HG03575 (cell line): Measurements from ENCODE around the gene CALML3.
"Not testable (repeated sequence)": the region's sequence is repeated elsewhere in the genome, so short reads cannot be mapped to it uniquely, and the experiment has no call there.

Source experiments
- ATAC-seq: cut with Tn5 transposase; IDR thresholded peaks from one replicate; pipeline ENCODE4 v1.9.1; 2021; ENCODE audit not compliant: unreplicated experiment, insufficient number of reproducible peaks, low FRiP score; ENCODE audit errors: extremely low read depth

CALML3 gene

DNA sequence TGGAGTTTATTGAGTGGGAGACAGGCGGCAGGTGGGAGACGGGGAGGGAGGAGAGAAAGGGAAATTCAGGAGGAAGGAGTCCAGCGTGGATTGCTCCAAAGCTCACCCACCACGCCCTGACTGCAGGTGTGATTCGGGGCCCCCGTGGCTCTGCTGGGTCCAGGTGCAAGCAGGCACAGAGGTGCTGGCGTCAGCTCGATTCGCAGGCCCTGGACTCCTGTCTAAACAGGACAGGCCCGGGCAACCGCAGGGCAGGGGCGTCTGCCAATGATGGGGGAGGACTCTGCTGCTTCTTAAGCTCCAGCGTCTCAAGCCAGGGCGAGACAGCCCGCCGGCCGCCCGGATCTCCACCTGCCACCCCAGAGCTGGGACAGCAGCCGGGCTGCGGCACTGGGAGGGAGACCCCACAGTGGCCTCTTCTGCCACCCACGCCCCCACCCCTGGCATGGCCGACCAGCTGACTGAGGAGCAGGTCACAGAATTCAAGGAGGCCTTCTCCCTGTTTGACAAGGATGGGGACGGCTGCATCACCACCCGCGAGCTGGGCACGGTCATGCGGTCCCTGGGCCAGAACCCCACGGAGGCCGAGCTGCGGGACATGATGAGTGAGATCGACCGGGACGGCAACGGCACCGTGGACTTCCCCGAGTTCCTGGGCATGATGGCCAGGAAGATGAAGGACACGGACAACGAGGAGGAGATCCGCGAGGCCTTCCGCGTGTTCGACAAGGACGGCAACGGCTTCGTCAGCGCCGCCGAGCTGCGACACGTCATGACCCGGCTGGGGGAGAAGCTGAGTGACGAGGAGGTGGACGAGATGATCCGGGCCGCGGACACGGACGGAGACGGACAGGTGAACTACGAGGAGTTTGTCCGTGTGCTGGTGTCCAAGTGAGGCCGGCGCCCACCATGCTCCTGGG is at the start of gene CALML3:
TSS of gene CALML3 (plus strand) at position 321 of the 920 bp plus-strand sequence. CDS start at position 446, 125 bp downstream.
- ATAC-seq, result no peak

DNA sequence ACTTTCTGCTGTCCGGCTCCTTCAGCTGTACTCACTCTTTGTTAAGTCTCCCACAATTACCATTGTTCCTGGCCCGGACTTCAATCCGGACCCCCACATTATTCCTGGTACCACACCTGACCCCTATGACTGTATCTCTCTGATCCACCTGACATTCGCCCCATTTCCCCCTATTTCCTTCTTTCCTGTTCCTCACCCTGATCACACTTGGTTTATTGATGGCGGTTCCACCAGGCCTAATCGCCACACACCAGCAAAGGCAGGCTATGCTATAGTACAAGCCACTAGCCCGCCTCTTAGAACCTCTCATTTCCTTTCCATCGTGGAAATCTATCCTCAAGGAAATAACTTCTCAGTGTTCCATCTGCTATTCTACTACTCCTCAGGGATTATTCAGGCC is 49.7 kb upstream of the CALML3 start:
- not testable (repeated sequence) for ATAC-seq

- ATAC-seq, result not testable (repeated sequence)
These were observed 48.6 kb upstream of the CALML3 start for GRCh38 chr10:5475974-5476807.

- no peak for ATAC-seq
These were observed 47.7 kb upstream of the CALML3 start for GRCh38 chr10:5476918-5477525.

DNA sequence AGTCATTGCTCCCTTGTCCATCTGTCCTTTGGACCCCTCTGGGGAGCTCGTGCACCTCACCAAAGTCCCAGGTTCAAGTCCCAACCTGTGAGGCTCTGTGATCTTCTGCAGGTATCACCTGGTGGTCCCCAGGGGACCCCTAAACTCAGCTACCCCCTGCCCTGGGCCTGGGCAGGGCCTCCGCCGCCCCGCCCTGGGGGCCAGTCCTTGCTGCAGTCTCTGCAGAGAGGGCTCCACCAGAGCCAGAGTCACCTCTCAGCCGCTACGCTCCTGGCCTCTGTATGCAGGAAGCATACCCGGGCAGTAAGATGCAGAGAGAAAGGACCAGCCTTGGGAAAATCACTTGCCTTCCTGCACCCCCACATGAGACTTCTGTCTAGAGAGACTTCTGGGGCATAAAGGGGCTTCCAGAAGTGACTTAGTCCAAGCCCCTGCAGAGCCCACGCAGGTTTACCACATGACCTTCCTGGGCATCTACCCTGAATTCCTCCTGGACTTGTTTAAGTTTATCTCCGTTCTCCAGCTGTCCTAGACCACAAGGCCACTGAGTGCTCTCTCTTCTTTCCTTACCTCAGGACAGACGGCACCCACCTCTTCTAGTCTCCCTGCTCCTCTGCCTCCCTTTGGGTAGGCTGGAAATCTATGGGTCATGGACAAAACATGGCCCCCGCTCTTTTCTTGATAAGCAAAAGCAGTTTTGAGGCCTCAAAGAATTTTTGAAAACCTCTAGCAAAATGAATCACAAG is 46.6 kb upstream of the CALML3 start:
- ATAC-seq, result no peak

DNA sequence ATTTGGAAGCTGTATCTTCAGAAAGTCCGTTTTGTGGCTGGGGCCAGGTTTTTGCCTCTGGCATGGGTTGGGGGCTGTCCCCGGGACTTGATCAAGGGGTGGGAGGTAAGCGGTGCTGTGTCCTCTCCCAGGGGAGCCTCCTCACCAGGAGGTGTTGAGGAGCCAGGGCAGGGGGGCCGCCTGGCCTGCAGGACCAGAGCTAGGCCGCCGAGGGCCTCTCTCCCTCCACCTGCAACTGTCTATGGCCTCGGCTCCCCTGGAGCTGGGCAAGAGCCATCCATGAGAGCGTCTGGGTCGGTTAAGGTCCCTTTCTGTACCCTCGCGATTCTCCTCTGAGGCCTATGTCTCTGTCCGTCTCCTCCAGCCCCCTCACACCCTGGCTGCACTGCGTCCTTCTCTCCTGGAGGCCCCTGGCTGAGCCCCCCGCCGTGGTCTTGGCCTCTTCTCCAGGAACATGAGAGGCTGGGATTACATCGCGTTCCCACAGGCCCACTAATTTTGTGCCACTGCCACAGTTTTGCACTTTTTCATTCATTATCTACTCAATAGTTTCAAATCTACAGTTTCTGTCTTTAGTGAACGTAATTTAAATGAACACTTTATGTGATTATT is 46.0 kb upstream of the CALML3 start:
- no peak for ATAC-seq

DNA sequence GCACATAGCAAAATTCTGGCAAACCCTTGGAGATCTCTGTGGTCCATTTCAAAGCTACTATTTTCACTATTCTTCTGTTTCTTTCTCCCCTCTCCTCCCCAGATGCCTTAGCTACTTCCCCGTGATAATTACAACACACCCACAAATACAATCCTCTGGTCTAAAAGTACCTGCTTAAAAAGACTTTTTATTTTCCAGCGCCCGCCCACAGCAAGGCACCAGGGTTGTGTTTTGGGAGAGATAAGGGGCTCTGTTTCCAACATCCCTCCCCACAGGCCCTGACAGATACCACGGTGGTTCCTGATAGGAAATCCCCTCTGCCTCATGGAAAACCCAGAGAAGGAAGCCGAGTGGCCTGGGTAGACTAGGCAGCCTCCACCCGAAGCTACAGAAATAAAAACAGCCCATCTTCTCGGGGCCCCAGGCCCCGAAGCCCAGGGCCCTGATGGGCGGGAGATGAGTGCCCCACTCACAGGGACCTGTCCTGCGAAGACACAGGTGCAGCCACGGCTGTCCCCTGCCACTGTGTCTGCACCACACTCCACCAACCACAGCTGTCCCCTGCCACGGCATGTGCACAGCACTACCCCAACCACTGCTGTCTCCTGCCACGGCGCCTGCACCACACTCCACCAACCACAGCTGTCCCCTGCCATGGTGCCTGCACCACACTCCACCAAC is 45.1 kb upstream of the CALML3 start:
- ATAC-seq, result no peak

DNA sequence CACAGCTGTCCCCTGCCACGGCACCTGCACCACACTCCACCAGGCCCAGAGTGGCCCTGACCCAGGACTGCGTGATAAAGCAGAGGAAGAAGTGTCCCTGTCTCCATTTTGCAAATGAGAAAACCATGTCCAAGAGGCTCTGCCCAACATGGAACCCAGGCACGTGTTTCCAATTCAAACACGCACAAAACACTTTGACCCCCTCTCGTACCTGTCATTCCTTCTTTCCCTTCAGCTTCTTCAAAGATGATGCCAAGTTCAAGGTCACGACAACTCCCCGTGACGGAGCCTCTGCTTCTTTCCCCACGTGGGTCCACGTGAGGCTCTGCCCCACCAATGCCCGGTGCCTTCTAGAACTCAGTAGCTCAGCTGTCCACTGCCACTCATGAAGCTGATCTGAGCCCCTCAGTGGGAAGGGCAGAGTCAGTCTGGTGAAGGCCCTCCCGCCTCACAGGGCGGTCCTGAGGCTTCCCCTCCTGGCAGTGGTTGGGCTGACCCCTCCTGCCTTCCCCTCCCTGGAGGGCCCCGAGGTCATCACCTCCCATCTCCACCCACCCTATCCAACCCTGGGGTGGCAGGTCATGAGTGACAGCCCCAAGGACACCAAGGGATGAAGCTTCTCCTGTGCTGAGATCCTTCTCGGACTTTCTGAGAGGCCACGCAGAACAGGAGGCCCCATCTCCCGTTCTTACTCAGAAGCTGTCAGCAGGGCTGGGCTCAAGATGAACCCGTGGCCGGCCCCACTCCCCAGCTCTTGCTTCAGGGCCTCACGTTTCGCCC is 44.4 kb upstream of the CALML3 start:
- no peak for ATAC-seq

GRCh38 chr10:5481121-5481520 is 43.6 kb upstream of the CALML3 start:
- no peak for ATAC-seq

DNA sequence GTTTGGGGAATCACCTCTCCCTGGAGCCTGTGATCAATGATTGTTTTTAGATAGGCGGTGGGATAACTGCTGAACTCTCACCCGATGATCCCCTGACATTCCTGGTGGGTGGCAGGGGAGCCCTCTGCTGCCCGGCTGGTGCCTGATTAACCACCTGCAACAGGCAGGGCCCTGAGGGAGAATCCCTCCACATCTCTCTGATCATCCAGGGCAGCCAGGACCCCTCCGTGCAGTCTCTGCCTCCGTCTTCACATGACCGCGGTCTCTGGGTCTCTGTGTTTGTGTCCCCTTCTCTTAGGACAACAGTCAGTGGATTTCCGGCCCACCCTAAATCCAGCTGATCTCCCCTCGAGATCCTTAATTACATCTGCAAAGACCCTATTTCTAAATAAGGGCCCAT is 42.7 kb upstream of the CALML3 start:
- ATAC-seq, result no peak

DNA sequence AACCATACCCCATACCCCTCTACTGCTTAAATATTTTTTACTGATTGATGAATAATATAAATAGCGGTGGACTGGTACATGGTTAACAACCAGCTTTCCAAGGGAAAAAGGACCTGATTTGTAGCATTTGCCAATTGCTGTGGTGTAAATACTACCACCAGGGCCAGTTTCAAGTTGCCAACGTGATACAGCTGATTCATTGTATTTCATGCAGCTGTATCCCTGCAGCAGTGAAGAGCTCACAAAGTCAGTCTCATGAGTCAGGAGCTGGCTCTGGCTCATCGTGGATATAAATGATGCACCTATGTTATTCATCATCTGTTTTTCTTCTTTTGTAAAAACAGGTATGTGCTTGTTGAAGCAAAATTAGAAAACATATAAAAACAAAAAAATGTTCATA is 40.6 kb upstream of the CALML3 start:
- ATAC-seq, result no peak

DNA sequence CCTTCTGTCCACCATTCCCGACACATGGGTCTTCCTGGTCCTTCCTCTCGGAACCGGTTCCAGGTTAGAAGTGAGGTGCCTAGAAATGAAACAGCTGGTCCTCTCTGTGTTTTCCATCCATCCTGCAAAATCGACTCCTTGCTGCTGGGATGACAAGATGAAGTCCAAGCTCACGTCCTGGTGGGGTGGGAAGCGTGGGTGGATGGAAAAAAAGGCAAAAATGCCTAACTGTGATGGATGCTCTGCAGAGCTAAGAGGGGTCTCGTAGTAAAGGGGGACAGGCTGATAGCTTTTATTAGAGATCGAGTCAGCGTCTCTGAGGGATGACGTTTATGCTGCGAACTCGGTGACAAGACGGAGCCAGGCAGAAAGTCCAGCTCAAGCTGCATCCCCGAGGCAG is 39.5 kb upstream of the CALML3 start:
- no peak for ATAC-seq

DNA sequence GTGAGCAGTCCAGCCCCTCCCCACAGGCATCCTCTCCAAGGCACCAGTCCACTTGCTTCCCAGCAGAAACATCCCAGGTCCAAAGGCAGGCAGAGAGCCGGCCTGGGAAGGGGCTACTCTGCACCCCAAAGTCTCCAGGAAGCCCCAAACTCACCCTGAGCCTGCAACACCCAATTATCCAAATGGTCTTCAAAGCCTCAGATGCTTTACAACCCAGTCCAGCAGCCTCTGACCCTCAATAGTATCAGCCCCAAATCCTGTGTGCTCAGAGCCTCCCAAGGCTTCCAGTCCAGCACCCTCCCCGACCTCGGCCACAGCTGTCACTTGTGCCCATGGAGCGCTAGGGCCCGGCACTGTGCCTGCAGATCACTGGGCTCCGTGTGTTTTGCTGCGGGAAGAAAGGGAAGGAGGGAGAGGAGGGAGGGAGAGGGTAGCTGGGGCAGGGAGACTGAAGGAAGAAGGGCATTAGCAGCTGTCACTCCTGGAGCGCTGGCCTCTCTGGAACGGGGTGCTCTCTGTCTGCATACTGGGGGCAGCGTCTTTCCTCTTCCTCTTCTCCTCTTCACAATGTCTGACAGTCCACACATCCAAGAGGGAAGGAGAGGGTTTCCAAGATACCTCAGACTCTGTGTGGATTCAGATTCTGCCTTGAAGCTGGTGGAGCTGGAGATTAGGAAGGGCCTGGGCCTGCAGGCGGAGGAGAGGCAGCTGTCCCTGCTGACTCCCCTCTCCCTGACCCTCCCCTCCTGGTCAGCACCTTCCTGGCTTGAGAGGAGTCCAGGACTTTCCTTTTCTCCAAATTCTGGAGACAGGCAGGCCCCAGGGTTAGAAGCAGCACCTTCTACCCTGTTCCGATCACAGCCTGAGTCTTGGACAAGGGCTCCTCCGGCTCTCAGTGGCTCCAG is 38.6 kb upstream of the CALML3 start:
- no peak for ATAC-seq

DNA sequence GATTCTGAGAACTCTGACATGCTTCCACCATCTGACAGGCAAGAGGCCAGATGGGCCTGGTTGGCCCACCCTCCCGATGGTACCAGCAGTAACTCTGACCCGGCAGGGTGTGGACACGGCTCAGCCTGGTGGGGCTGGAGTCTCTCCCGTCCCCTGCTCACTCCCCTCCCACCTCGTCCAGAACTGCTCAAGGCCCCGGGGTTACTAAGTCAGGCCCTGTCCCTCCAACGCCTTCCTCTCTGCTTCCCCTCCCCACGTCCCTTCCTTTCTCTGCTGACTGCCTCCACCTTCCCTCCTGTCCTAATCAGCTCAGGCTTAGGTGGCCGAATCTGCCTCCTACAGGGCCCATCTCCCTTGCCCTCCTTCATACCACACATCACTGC is 37.9 kb upstream of the CALML3 start:
- ATAC-seq, result no peak

GRCh38 chr10:5488272-5489161 is 36.2 kb upstream of the CALML3 start:
- no peak for ATAC-seq
